Regular cardiac myocyte (primary cell): Measurements from ENCODE around the gene TOX3. TPM values are rescaled to one million over a fixed set of nuclear protein-coding genes. Genes with fewer than 3 reads are reported as not detected.

Source experiments
- total RNA-seq: library from RNA; depleted of rRNA; stranded (reverse); fragments of >200 nt; gene quantifications from 2 replicates; pipeline ENCODE4 v1.2.3, GENCODE V29; 2014

TOX3 gene
- total RNA-seq: under 0.01 TPM in 1 of 2 replicates, not detected in the other

GRCh38 chr16:52547004-52547833, at the start of gene TOX3:
Gene TOX3 (minus strand): TSS chr16:52547143. CDS start chr16:52546723, 420 bp downstream.

